GM21381 (cell line): ENCODE data around the gene RNF135.
"Not testable (repeated sequence)": the region's sequence is repeated elsewhere in the genome, so short reads cannot be mapped to it uniquely, and the experiment has no call there.

Source experiments
- ATAC-seq: cut with Tn5 transposase; IDR thresholded peaks from one replicate; pipeline ENCODE4 v1.9.1; 2021; ENCODE audit warnings: mild to moderate bottlenecking, moderate library complexity; ENCODE audit not compliant: unreplicated experiment

Gene RNF135

DNA sequence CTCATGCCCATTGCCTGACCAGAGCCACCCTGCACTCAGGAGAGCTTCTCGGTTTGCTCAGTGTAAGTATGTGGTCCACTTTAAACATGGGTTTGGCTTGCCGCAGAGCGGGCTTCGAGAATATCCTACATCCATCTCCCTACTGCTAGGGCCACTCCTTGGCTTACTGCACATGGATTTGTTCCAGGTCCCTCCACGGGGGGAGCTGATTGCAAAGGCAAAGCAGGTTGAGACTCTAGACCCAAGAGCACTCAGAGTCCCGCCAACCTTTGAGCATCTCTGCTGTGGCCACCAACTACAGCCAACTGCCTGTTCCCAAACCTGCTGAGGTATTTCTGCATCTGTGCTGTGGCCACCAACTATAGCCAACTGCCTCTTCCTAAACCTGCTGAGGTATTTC is 26.4 kb downstream of the RNF135 start:
- ATAC-seq, result no peak

DNA sequence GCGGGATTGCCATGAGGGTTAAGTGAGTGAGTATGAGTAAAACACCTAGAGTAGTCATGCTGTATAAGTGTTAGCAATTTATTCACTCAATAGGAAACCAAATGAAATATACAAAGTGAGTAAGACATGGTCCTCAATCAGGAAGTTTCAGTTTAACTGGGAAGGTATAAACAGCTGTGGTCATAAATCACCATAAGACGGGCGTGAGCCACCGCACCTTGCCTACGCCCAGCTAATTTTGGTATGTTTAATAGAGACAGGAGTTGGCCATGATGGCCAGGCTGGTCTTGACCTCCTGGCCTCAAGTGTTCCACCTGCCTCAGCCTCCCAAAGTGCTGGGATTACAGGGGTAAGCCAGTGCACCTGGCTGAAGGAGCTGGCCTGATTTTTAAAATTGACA is 27.0 kb downstream of the RNF135 start:
- ATAC-seq, result no peak

DNA sequence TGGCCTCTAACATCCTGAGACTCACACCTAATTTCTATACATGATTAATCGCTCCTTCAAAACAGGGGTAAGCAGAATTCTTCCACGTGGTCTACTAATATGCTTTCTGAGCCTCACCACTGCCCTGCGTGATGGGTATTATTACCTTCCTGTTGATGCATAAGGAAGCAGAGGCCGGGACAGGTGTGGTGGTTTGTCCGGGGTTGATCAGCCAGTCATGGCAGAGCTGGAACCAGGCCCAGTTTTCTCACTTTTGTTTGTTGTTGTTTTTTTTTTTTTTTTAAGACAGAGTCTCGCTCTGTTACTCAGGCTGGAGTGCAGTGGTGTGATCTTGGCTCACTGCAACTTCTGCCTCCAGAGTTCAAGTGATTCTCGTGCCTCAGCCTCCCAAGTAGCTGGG is 31.2 kb downstream of the RNF135 start:
- ATAC-seq, result no peak

DNA sequence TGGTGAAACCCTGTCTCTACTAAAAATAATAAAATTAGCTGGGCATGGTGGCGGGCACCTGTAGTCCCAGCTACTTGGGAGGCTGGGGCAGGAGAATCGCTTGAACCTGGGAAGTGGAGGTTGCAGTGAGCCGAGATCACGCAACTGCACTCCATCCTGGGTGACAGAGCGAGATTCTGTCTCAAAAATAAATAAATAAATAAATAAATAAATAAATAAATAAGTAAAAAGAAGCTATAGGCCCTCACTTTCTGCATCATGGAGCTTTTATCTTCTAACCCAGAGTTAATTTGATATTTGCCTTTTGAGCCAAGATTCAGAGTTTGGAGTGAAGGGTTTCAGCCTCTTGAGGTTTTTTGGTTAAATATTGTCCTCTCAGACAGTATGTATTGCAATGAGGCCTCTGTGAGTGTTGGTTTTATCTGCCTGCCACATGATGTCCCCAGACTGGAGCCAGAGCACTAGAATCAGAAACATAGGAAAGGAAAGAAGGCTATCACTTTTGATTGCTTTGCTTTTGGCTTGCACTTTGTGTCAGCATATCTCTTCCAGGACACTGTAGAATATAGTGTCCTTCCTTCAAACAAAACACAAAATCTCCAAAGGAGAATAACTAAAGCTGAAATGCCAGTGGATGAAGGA is 32.5 kb downstream of the RNF135 start:
- no peak for ATAC-seq

DNA sequence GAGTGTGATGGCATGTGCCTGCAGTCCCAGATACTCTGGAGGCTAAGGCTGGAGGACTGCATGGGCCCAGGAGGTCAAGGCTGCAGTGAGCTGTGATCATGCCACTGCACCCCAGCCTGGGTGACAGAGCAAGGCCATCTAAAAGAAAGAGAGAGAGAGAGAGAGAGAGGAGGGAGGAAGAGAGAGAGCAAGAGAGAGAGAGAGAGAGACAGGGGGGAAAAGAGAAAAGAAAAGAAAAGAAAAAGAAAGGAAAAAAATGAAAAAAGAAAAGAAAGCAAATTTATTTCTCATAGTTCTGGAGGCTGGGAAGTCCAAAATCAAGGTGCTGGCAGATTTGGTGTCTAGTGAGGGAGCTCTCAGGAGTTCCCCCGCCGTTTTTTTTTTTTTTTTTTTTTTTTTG is 33.3 kb downstream of the RNF135 start:
- ATAC-seq, result no peak

DNA sequence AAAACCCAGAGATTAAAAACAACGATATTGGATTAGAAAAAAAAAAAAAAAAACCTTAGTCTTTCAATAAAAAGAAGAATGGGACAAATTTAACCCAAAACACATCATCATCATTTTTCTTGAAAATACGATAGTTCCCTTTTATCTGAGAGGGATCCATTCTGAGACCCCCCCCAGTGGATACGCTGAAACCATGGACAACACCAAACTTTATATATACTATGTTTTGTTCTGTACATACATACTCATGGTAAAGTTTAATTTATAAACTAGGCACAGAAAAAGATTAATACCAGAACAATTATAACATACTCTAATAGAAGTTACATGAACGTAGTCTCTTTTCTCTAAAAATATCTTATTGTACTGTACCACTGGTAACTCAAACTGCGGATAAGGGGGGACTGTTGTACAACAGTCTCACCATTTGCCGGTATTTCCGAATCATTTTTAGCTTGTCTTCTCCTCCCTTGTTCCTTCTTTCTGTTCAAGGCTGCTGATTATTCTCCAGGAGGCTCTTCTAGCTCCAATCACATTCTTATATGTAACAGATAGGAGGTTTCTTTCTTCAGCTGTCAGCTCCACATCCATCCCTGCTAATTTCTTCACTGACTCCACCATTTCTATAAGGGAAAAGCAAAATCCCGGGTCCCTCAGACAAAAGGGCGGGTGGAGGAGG is 37.0 kb downstream of the RNF135 start:
- ATAC-seq, result no peak

DNA sequence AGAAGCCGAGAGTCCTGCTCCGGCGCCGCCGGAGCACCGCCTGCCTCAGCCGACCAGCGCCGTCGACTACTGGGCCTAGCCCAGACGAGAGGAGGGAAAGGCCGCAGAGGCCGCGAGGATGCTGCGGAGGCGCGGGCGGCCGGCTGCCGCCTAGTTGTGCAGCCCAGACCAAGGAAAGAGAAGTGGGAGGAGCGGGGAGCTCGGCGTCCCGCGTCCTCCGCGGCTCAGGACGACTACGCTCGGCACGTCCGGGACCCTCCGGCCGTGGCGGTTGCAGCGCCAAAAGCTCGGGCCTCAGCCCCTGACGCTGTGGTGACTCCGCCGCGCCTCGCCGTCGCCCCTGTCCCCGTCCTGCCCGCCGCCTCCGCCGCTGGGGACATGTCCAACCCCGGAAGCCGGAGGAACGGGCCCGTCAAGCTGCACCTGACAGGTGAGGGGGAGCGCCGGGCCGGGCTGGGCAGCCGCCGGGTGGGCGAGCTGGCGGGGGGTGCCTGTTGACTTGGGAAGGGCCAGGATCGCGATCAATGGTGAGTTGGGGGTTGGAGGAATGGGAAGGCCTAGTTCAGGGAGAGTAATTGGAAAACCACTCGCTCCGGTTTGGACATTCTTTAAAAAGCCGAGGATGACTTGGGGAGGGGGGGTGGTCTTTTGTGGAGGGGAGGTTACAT is 37.7 kb downstream of the RNF135 start:
- ATAC-seq, result peak; percentile 73

DNA sequence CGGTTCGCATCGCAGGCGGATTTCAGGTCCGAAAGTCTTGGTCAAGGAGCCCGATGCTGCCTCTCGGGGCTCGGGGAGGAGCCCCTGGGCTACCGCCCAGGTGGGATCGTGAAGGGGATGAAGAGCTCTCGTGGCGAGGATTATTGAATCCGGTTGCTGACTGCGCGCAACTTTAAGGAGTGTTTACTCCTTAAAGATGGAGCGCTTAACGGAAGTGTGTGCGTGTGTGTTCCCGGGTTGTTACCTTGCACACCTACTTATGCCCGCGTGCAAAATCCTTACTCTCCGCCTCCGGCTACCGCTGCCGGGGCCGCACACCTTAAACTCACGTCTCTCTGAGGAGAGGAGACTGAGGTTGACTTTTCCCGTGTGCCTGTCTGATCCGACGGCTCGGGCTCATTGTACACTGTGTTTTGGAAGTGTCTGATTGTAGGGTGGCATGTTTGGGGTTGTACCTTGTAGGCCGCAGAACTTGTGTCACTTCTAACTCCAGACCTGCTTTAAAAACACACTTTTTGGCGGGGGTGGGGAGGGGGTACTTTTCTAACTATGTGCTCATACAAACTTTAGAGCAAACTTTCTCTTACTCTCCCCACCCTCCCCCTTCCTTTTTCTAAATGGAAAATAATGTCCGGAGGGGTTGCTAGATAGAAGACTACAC is 38.3 kb downstream of the RNF135 start:
- ATAC-seq, result not testable (repeated sequence)

DNA sequence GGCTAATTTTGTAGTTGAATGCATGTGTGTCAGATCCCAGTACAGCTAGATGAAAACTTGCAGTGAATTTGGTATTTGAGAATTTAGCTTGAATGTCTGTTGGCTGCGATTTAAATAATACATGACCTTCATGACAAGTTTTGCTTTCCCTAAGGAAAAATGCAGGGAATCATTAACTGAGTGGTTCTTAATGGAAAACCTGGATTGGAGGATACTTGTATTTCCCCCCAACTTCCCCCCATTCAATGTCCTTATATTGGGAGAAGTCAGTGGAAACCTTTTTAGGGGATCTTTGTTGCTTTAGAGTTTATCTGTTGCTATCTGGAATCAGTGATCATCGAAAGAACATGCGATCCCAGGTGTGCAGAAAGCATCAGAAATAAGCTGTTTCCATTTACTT is 39.2 kb downstream of the RNF135 start:
- ATAC-seq, result not testable (repeated sequence)

DNA sequence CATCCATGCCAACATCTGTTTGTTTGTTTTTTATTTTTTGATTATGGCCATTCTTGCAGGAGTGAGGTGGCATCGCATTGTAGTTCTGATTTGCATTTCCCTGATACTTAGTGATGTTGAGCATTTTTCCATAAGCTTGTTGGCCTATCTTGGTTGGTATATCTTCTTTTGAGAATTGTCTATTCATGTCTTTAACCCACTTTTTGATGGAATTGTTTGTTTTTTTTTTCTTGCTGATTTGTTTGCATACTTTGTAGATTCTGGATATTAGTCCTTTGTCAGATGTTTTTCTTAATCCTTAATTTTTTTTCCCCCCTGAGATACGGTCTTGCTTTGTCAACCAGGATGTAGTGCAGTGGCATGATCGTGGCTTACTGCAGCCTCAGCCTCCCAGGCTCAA is 43.0 kb downstream of the RNF135 start:
- no peak for ATAC-seq

DNA sequence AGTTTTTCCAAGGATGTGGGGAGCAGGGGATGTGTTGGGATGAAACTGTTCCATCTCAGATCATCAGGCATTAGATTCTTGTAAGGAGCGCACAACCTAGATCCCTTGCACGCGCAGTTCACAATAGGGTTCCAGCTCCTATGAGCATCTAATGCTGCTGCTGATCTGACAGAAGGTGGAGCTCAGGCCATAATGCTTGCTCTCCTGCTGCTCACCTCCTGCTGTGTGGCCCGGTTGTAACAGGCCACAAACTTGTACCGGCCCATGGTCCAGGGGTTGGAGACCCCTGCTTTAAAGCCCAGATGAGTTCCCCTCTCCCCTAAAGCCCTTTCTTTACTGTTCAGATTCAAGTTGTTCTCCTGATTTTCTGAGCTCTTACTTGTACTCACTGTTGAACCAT is 44.8 kb downstream of the RNF135 start:
- ATAC-seq, result no peak

DNA sequence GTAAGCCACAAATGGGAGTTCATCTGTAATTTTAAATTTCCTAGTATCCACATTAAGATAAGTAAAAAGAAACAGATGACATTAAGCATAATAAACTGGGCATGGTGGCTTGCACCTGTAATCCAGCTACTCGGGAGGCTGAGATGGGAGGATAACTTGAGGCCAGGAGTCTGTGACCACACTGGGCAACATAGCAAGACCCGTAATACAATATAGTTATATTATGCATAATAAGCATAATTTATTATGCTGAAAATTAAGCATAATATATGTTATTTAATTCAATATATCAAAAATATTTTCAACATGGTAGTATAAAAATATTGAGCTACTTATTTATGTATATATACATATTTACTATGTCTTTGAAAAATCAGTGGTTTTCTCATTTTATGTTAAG is 48.2 kb downstream of the RNF135 start:
- ATAC-seq, result no peak

DNA sequence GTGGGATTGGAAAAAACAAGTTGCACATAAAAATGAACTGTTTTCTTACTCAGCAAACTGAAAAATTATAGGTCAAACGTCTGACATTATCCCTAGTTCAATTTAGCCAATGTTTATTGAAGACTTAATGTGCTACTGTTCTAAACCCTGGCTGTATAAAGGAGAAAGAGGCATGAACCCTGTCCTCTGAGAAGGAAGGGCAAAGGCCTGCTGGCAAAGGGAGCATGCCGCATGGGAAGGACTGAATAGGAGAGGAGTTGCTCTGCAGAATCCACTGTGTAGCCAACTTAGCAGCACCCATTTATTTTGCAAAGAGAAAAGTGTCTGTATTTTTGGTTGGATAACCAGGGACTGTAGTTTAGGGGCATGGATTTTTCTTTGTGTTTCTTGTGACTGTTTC is 52.3 kb downstream of the RNF135 start:
- ATAC-seq, result not testable (repeated sequence)

DNA sequence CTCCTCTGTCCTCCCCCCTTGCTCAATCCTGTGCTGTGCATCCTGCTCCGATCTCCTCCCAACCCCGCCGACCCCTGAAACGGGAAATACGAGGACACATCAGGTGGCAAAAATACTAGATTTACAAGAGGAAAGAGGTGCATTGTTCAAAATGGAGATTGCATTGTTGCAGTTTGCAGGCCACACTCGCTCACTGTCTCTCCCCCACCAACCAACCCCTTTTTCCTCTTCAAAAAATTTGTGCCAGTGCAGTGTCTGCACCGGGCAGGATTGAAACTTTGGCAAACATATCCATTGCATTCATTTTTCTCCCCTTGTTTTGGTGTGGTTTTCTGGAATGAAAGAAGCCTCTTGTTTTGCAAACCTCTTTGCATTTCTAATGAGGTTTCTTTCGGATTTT is 61.0 kb downstream of the RNF135 start:
- ATAC-seq, result no peak

DNA sequence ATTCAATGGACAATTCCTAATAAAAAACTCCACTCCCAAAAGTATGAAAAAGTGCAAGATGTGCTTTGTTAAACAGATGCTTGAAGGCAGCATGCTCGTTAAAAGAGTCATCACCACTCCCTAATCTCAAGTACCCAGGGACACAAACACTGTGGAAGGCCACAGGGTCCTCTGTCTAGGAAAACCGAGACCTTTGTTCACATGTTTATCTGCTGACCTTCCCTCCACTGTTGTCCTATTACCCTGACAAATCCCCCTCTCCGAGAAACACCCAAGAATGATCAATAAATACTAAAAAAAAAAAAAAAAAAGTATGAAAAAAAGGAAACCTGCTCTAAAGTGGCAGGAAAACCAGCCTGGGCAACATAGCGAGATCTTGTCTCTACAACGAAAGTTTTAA is 64.8 kb downstream of the RNF135 start:
- not testable (repeated sequence) for ATAC-seq

DNA sequence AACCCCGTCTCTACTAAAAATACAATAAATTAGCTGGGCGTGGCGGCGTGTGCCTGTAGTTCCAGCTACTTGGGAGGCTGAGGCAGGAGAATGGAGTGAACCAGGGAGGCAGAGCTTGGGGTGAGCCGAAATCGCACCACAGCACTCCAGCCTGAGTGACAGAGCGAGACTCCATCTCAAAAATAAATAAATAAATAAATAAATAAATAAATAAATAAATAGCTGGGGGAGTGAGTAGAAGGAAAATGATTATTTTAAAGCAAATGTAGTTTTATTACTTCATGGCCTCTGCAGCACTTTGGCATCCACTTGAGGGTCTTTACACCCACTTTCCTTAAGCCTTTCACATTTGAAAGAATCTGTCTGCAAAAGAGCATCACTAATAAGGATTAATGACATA is 70.0 kb downstream of the RNF135 start:
- not testable (repeated sequence) for ATAC-seq

DNA sequence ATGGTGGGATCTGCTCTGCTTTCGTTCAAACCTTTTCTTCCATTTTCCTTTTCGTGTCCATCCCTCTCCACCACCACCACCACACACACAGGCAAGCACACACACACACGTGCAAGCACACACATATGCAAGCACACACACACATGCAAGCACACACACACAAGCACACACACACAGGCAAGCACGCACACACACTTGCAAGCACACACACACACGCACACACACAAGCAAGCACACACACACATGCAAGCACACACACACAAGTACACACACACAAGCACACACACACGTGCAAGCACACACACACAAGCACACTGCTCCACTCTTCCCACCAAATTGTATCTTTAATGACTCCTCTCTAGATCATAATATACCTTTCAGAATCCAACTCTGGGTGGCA is 71.5 kb downstream of the RNF135 start:
- ATAC-seq, result not testable (repeated sequence)

DNA sequence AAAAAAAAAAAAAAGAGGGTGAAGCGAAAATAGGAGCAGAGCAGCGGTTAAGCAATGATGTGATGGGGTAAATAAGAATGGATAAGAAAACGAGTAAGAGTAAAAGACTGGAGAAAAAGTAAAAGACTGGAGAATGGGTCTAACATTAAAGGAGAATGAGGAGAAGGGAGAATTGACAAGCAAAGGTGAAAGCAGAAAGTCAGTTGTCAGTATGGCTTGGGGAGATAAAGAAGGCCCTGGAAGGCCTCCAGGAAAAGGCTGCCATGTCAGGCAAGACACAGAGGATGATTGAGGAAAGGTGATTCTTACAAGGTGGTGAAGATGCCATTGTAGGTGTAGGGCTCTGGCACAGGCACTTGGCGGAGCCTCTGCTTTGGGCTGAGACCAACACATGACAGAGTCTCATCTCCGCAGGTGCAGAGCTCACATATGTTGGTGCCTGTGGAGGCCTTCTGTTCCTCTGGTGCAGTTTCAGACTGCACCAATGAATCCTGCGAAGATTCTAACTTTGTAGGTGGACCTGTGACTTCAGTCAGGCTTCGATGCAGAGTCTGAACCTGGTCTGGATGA is 76.1 kb downstream of the RNF135 start:
- not testable (repeated sequence) for ATAC-seq

DNA sequence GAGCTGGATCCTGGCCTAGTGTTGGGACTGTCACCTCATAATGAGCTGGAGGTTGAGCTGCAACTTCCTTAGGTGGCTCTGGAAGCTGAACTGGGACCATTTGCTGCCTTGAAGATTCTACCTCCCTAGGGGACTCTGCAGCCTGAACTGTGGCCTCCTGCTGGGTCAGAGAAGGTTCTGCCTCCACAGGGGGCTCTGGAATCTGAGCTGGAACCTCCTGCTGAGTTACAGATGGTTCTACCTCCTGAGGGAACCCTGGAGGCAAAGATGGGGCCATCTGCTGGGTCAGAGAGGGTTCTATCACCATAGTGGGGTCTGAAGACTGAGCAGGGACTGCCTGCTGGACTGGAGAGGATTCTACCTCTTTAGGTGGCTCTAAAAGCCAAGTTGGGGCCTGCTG is 77.3 kb downstream of the RNF135 start:
- no peak for ATAC-seq

DNA sequence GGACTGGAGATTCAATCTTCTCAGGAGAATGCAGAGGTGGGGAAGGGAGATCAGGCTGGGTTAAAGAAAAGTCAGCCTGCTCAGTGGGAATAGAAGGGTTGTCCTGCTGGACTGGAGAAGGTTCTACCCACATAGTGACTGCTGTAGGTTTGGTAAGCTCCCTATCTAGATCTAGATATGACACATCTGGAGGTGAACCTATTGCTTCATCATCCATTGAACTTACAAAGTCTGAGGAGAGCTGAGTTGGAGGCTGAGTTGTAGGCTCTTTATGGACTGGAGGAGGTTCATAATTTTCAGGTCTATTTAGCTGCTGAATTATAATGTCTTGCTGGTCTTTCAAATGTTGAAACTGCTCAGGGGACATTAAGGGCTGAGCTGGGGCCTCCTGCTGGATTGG is 77.9 kb downstream of the RNF135 start:
- ATAC-seq, result no peak
